Neural cell (in vitro differentiated cells): ENCODE results near the gene TPST2. TPM values are rescaled to one million over a fixed set of nuclear protein-coding genes. Genes with fewer than 3 reads are reported as not detected.

Experiments
- H2AFZ ChIP-seq: fragments of 200-600, 300-800 bp; sonication (generic), shearing (Covaris generic); 2 replicates; pipeline ENCODE4 v1.6.0; 2014; ENCODE audit warnings: low read depth, mild to moderate bottlenecking, antibody characterized with exemption, low read length, moderate library complexity
- H3F3A ChIP-seq: fragments of 200-600 bp; shearing (Covaris generic); 2 replicates; pipeline ENCODE4 v1.6.1; 2016; ENCODE audit warnings: mild to moderate bottlenecking, moderate library complexity, mixed read lengths, antibody characterized with exemption, low read length; ENCODE audit not compliant: insufficient read depth, poor library complexity, severe bottlenecking
- H3K27ac ChIP-seq: fragments of 200-600, 300-800 bp; sonication (generic), shearing (Covaris generic); 2 replicates; pipeline ENCODE4 v1.5.1; 2014; ENCODE audit warnings: mild to moderate bottlenecking, low read length, moderate library complexity
- H3K27me3 ChIP-seq: fragments of 300-800, 200-600 bp; sonication (generic), shearing (Covaris generic); 2 replicates; pipeline ENCODE4 v1.6.0; 2014; ENCODE audit warnings: mild to moderate bottlenecking, low read depth, low read length, moderate library complexity; ENCODE audit not compliant: insufficient read depth
- H3K36me3 ChIP-seq: fragments of 300-800, 200-600 bp; sonication (generic), shearing (Covaris generic); 2 replicates; pipeline ENCODE4 v1.5.1; 2014; ENCODE audit warnings: mild to moderate bottlenecking, antibody characterized with exemption, low read length, moderate library complexity; ENCODE audit not compliant: insufficient read depth
- H3K4me2 ChIP-seq: fragments of 300-800, 200-600 bp; sonication (generic), shearing (Covaris generic); 2 replicates; pipeline ENCODE4 v1.6.0; 2014; ENCODE audit warnings: mild to moderate bottlenecking, low read length
- H3K4me3 ChIP-seq: fragments of 300-800, 200-600 bp; sonication (generic), shearing (Covaris generic); 2 replicates; pipeline ENCODE4 v1.5.1; 2014; ENCODE audit warnings: mild to moderate bottlenecking, low read length, moderate library complexity
- H3K79me2 ChIP-seq: fragments of 200-600 bp; shearing (Covaris generic); replicated peaks from 2 replicates; pipeline ENCODE4 v1.6.0; 2014; ENCODE audit warnings: mild to moderate bottlenecking, low read length, moderate library complexity; ENCODE audit not compliant: insufficient read depth
- H3K9ac ChIP-seq: fragments of 300-800, 200-600 bp; sonication (generic), shearing (Covaris generic); 2 replicates; pipeline ENCODE4 v1.6.1; 2016; ENCODE audit warnings: mild to moderate bottlenecking, low read length, mixed read lengths
- H3K9me2 ChIP-seq: fragments of 200-600 bp; shearing (Covaris generic); 2 replicates; pipeline ENCODE4 v1.6.1; 2016; ENCODE audit warnings: mild to moderate bottlenecking, low read length, mixed read lengths; ENCODE audit not compliant: insufficient read depth
- H3K9me3 ChIP-seq: fragments of 200-600, 300-800 bp; sonication (generic), shearing (Covaris generic); 2 replicates; pipeline ENCODE4 v1.6.1; 2016; ENCODE audit warnings: mild to moderate bottlenecking, mixed run types, low read length, moderate library complexity, mixed read lengths
- H4K20me1 ChIP-seq: fragments of 200-600 bp; shearing (Covaris generic); 2 replicates; pipeline ENCODE4 v1.6.1; 2016; ENCODE audit warnings: mild to moderate bottlenecking, mixed run types; ENCODE audit not compliant: insufficient read depth
- EP300 ChIP-seq: fragments of 450-650 bp; conservative IDR thresholded peaks from 2 replicates; pipeline ENCODE4 v1.6.1; 2014; ENCODE audit warnings: antibody characterized with exemption, mild to moderate bottlenecking, moderate library complexity; ENCODE audit not compliant: poor library complexity, severe bottlenecking
- EZH2 ChIP-seq: fragments of 200-600, 300-800 bp; shearing (Covaris generic), sonication (generic); IDR thresholded peaks from 2 replicates; pipeline ENCODE4 v1.6.1; 2014; ENCODE audit warnings: antibody characterized with exemption, low read length, borderline replicate concordance, mild to moderate bottlenecking; ENCODE audit not compliant: insufficient read depth, poor library complexity, severe bottlenecking
- MXI1 ChIP-seq: fragments of 450-650 bp; conservative IDR thresholded peaks from 2 replicates; pipeline ENCODE4 v1.6.1; 2014; ENCODE audit warnings: antibody characterized with exemption, mild to moderate bottlenecking; ENCODE audit not compliant: poor library complexity, severe bottlenecking
- POLR2AphosphoS5 ChIP-seq: IDR thresholded peaks from 2 replicates; pipeline ENCODE4 v1.6.1; 2012
- RAD21 ChIP-seq: fragments of 450-650 bp; conservative IDR thresholded peaks from 2 replicates; pipeline ENCODE4 v1.6.1; 2014; ENCODE audit warnings: antibody characterized with exemption, mild to moderate bottlenecking, moderate library complexity
- SMC3 ChIP-seq: fragments of 450-650 bp; conservative IDR thresholded peaks from 2 replicates; pipeline ENCODE4 v1.6.1; 2014; ENCODE audit warnings: antibody characterized with exemption, mild to moderate bottlenecking, moderate library complexity; ENCODE audit not compliant: poor library complexity
- TAF1 ChIP-seq: IDR thresholded peaks from 2 replicates; pipeline ENCODE4 v1.6.1; 2012; ENCODE audit warnings: low read depth
- polyA plus RNA-seq: library from polyadenylated mRNA; depleted of rRNA; stranded (reverse); fragments of >200 nt; gene quantifications from 2 replicates; pipeline ENCODE4 v1.2.3, GENCODE V29; 2014
- TF ChIP-seq, protein P1 (sequence below): fragments of 450-650 bp; IDR thresholded peaks from 2 replicates; pipeline ENCODE4 v1.5.1; 2014; ENCODE audit warnings: antibody characterized with exemption, mild to moderate bottlenecking, moderate library complexity; ENCODE audit not compliant: poor library complexity, severe bottlenecking
- TF ChIP-seq, protein P2 (sequence below): IDR thresholded peaks from 2 replicates; pipeline ENCODE4 v1.6.1; 2012; ENCODE audit warnings: borderline replicate concordance

TPST2 gene
- polyA plus RNA-seq, 1 donor from 2014 or later = 16.6 TPM

DNA sequence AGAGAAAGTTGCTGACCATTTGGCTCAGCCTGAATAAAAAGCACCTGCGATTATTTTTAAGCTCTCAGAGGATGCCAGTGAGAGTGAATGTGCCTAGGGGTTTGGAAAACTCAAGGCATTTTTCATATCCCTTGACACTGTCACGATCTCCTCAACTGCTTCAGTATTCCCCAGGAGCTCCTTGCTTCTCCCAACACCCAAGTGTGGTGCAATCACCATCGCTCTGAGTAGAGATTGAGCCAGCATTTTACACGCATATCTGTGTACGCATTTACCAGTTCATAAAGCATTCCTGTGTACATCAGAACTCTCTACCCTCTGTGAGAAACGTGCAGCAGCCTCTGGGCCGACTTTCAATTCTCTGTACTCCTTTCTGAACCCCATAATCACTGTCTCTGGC is 104.9 kb downstream of the TPST2 start:
- no peaks in the 10 kb centered on the region for H3K9me2 ChIP-seq
- H3K27ac ChIP-seq = peak overlapping the region; percentile 31
- no peaks in the 10 kb centered on the region for H3F3A ChIP-seq
- no peak for TF ChIP-seq MXI1
- no peaks in the 10 kb centered on the region for H3K36me3 ChIP-seq
- peaks cover 28% of the 10 kb centered on the region for H3K79me2 ChIP-seq
- H3K9ac ChIP-seq = peak overlapping the region; percentile 95
- no peaks in the 10 kb centered on the region for H3K9me3 ChIP-seq
- H3K4me3 ChIP-seq = peak overlapping the region; percentile 84
- no peaks in the 10 kb centered on the region for H4K20me1 ChIP-seq
- H3K27me3 ChIP-seq = no peaks in the 10 kb centered on the region
- no peak overlapping the region for H3K4me2 ChIP-seq
- H2AFZ ChIP-seq = no peak overlapping the region

DNA sequence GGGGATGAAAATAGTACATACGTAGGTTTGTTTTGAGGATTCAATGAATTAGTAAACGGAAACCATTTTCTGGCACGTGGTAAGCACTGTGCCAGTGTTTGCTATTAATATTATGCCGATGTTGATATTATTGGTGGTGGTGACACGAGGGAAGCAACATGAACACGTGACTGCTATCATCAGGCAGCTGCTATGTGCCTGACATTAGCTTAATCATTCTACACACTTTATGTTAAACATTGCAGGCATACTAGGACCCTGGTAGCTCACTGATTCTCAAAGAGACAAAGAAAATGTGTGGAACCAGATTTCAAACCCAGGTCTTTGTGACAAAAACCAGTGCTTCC is 105.6 kb downstream of the TPST2 start:
- Histone ChIP-seq H3K4me2 (peak overlapping the region; percentile 60), H3K9me2 (no peaks in the 10 kb centered on the region), H3K4me3 (peak overlapping the region; percentile 84), H3K27me3 (no peaks in the 10 kb centered on the region), H3K9me3 (no peaks in the 10 kb centered on the region), H3K9ac (peak overlapping the region; percentile 95), H3K36me3 (no peaks in the 10 kb centered on the region), H4K20me1 (no peaks in the 10 kb centered on the region), H3K79me2 (peaks cover 28% of the 10 kb centered on the region), H3K27ac (peak overlapping the region; percentile 73), H2AFZ (peak overlapping the region; percentile 5), H3F3A (no peaks in the 10 kb centered on the region)
- TF ChIP-seq RAD21 = no peak
- TF ChIP-seq, protein P1, sequence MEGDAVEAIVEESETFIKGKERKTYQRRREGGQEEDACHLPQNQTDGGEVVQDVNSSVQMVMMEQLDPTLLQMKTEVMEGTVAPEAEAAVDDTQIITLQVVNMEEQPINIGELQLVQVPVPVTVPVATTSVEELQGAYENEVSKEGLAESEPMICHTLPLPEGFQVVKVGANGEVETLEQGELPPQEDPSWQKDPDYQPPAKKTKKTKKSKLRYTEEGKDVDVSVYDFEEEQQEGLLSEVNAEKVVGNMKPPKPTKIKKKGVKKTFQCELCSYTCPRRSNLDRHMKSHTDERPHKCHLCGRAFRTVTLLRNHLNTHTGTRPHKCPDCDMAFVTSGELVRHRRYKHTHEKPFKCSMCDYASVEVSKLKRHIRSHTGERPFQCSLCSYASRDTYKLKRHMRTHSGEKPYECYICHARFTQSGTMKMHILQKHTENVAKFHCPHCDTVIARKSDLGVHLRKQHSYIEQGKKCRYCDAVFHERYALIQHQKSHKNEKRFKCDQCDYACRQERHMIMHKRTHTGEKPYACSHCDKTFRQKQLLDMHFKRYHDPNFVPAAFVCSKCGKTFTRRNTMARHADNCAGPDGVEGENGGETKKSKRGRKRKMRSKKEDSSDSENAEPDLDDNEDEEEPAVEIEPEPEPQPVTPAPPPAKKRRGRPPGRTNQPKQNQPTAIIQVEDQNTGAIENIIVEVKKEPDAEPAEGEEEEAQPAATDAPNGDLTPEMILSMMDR = no peak
- TF ChIP-seq POLR2AphosphoS5 = no peak
- no peak for TF ChIP-seq TAF1
- no peak for TF ChIP-seq MXI1
- TF ChIP-seq SMC3 = no peak
- no peak for TF ChIP-seq EZH2
- no peak for TF ChIP-seq EP300
- TF ChIP-seq, protein P2, sequence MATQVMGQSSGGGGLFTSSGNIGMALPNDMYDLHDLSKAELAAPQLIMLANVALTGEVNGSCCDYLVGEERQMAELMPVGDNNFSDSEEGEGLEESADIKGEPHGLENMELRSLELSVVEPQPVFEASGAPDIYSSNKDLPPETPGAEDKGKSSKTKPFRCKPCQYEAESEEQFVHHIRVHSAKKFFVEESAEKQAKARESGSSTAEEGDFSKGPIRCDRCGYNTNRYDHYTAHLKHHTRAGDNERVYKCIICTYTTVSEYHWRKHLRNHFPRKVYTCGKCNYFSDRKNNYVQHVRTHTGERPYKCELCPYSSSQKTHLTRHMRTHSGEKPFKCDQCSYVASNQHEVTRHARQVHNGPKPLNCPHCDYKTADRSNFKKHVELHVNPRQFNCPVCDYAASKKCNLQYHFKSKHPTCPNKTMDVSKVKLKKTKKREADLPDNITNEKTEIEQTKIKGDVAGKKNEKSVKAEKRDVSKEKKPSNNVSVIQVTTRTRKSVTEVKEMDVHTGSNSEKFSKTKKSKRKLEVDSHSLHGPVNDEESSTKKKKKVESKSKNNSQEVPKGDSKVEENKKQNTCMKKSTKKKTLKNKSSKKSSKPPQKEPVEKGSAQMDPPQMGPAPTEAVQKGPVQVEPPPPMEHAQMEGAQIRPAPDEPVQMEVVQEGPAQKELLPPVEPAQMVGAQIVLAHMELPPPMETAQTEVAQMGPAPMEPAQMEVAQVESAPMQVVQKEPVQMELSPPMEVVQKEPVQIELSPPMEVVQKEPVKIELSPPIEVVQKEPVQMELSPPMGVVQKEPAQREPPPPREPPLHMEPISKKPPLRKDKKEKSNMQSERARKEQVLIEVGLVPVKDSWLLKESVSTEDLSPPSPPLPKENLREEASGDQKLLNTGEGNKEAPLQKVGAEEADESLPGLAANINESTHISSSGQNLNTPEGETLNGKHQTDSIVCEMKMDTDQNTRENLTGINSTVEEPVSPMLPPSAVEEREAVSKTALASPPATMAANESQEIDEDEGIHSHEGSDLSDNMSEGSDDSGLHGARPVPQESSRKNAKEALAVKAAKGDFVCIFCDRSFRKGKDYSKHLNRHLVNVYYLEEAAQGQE = no peak
